Epithelial cell of esophagus (primary cell): Measurements from ENCODE around the gene CHD9.

Experiments used
- DNase-seq: peaks from one replicate; pipeline ENCODE4 v3.0.0; 2010; ENCODE audit warnings: low read depth
- H3K4me3 ChIP-seq: 2 replicates; pipeline ENCODE4 v1.5.1; 2011; ENCODE audit warnings: mild to moderate bottlenecking, low read length, control low read depth
- CTCF ChIP-seq: IDR thresholded peaks from 2 replicates; pipeline ENCODE4 v1.5.1; 2011; ENCODE audit warnings: low read depth, mild to moderate bottlenecking, low read length, control low read depth, inconsistent platforms; ENCODE audit not compliant: insufficient read depth; ENCODE audit errors: missing control alignments

Gene CHD9

DNA sequence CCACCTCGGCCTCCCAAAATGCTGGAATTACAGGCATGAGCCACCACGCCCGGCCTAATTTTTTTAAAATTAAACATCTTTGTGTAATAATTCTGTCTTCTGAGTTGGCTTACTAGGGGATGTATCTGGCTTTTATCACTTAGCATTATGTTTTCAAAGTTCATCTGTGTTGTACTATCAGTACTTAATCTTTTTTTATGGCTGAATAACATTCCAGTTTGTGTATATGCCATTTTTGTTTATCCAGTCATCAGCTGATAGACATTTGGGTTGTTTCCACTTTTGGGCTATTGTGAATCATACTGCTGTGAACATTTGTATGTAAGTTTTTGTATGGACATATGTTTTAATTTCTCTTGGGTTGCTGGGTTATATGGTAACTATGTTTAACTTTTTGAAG, 69.0 kb downstream of the CHD9 start:
- DNase-seq, result no peak

GRCh38 chr16:53126390-53126789, 71.6 kb downstream of the CHD9 start:
- no peak for DNase-seq
- TF ChIP-seq CTCF, result no peak
- no peak overlapping the region for H3K4me3 ChIP-seq

More for the DNA sequence above, 69.0 kb downstream of the CHD9 start:
- TF ChIP-seq CTCF, result no peak
- H3K4me3 ChIP-seq, result no peak overlapping the region

GRCh38 chr16:53129281-53130158, 74.7 kb downstream of the CHD9 start:
- peak overlapping the region; percentile 47 for H3K4me3 ChIP-seq
- no peak for TF ChIP-seq CTCF
- DNase-seq, result peak; percentile 29

DNA sequence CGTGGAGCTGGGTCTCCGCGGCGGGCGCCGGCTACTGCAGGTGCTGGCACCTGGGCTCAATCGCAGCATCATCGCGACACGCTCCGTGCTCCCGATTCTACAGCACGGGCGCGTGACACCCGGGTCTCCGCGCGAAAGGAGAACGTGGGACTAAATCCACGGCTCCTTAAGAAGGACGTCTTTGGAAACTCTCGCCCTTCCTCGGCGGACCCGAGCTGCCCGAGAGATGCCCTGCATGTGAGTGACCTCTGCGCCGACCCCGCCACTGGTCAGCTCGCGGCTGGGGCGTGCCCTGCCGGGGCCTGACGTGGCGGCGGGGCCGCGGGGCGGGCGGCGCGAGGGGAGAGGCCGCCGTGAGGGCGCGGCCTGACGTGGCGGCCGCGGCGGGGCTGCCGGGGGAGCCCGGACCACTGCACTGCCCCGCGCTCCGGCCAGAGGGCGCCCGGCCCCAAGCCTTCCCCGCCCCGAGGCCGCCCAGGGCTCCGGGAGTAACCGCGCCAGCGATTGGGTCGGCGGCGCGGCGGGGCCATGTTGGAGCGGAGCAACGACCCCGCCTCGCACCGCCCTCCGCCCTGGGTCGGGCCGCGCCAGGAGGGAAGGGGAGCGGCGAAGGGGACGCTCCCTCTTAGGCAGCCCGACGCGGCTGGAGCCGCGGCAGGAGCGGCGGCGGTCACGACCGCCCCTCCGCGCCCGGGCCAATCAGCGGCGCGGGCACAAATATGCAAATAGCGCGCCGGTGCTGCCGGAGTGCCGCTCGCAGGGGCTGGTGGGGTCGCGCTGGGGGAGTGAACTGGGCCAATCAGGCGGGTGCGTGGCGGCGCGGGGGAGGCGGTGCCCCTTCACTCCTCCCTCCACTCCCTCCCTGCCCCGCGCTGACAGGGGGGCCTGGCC, 75.6 kb downstream of the CHD9 start:
- DNase-seq, result peak; percentile 96
- H3K4me3 ChIP-seq, result peak overlapping the region; percentile 47
- peak; percentile 17 for TF ChIP-seq CTCF

- TF ChIP-seq CTCF, result no peak
- no peak for DNase-seq
- H3K4me3 ChIP-seq, result peak overlapping the region; percentile 40
Measured at GRCh38 chr16:53131050-53131362, 76.2 kb downstream of the CHD9 start.

- TF ChIP-seq CTCF, result no peak
- peak; percentile 69 for DNase-seq
- H3K4me3 ChIP-seq, result peak overlapping the region; percentile 68
Measured at GRCh38 chr16:53131363-53132071, 76.7 kb downstream of the CHD9 start.
